Neuronal stem cell (in vitro differentiated cells): ENCODE results near the gene HEPACAM.

Source experiments
- DNase-seq: peaks from one replicate; pipeline ENCODE4 v3.0.0-alpha.2; 2013; ENCODE audit warnings: low spot score
- H2AFZ ChIP-seq: one replicate; pipeline ENCODE4 v1.6.1; 2013; ENCODE audit warnings: mild to moderate bottlenecking, low read length, inconsistent platforms
- H2AK5ac ChIP-seq: 2 replicates; pipeline ENCODE4 v1.6.1; 2013; ENCODE audit warnings: low read depth, mild to moderate bottlenecking, inconsistent platforms, low read length, moderate library complexity, mixed read lengths
- H2BK120ac ChIP-seq: 2 replicates; pipeline ENCODE4 v1.6.1; 2013; ENCODE audit warnings: low read depth, mild to moderate bottlenecking, inconsistent platforms, low read length, moderate library complexity, mixed read lengths
- H2BK12ac ChIP-seq: one replicate; pipeline ENCODE4 v1.6.1; 2013; ENCODE audit warnings: low read length, inconsistent platforms
- H2BK15ac ChIP-seq: 2 replicates; pipeline ENCODE4 v1.6.1; 2013; ENCODE audit warnings: mild to moderate bottlenecking, low read length, inconsistent platforms, mixed read lengths
- H2BK5ac ChIP-seq: one replicate; pipeline ENCODE4 v1.6.1; 2013; ENCODE audit warnings: inconsistent platforms, mild to moderate bottlenecking, low read length, moderate library complexity
- H3K14ac ChIP-seq: one replicate; pipeline ENCODE4 v1.6.1; 2013; ENCODE audit warnings: low read length, inconsistent platforms
- H3K18ac ChIP-seq: 2 replicates; pipeline ENCODE4 v1.6.1; 2013; ENCODE audit warnings: low read length, inconsistent platforms
- H3K23ac ChIP-seq: 2 replicates; pipeline ENCODE4 v1.6.1; 2013; ENCODE audit warnings: low read depth, mild to moderate bottlenecking, mixed read lengths, low read length, inconsistent platforms; ENCODE audit not compliant: poor library complexity
- H3K27ac ChIP-seq: replicated peaks from 3 replicates; pipeline ENCODE4 v1.5.1; 2013; ENCODE audit warnings: low read length, inconsistent platforms
- H3K27me3 ChIP-seq, 3 experiments: 2 replicates each; pipeline ENCODE4 v1.6.1; 2013; ENCODE audit warnings: low read length in 3 of 3, mild to moderate bottlenecking in 2 of 3, inconsistent platforms in 1 of 3, low read depth in 1 of 3, mixed read lengths in 1 of 3, moderate library complexity in 1 of 3; ENCODE audit not compliant: control insufficient read depth in 3 of 3, insufficient read depth in 3 of 3
- H3K36me3 ChIP-seq, 2 donors: replicated peaks in 1 of 2; 2 replicates each; pipeline ENCODE4 v1.6.1; 2013; ENCODE audit warnings: low read length in 2 of 2; ENCODE audit not compliant: control insufficient read depth in 2 of 2, insufficient read depth in 2 of 2
- H3K4ac ChIP-seq: 2 replicates; pipeline ENCODE4 v1.6.1; 2013; ENCODE audit warnings: inconsistent platforms, mild to moderate bottlenecking, low read length, moderate library complexity
- H3K4me1 ChIP-seq, 2 donors: 1 replicate in 1 of 2; 2 replicates in 1 of 2; pipeline ENCODE4 v1.6.1; 2013; ENCODE audit warnings: low read length in 2 of 2, low read depth in 1 of 2; ENCODE audit not compliant: control insufficient read depth in 2 of 2, insufficient read depth in 1 of 2
- H3K4me2 ChIP-seq: one replicate; pipeline ENCODE4 v1.6.1; 2013; ENCODE audit warnings: mild to moderate bottlenecking, low read length, inconsistent platforms; ENCODE audit not compliant: insufficient read depth, poor library complexity, severe bottlenecking
- H3K4me3 ChIP-seq, 2 donors: 2 replicates each; pipeline ENCODE4 v1.5.1; 2013; ENCODE audit warnings: low read length in 2 of 2, mild to moderate bottlenecking in 2 of 2, inconsistent platforms in 1 of 2, moderate library complexity in 1 of 2
- H3K79me1 ChIP-seq: one replicate; pipeline ENCODE4 v1.6.1; 2013; ENCODE audit warnings: low read depth, mild to moderate bottlenecking, inconsistent platforms, low read length, moderate library complexity
- H3K9ac ChIP-seq: one replicate; pipeline ENCODE4 v1.6.1; 2013; ENCODE audit warnings: mild to moderate bottlenecking, low read depth, low read length, inconsistent platforms; ENCODE audit not compliant: poor library complexity
- H3K9me3 ChIP-seq, 2 donors: replicated peaks in 1 of 2; 2 replicates each; pipeline versions ENCODE3 to v1.6.1; 2013; ENCODE audit warnings: low read length in 2 of 2, mild to moderate bottlenecking in 2 of 2, inconsistent platforms in 1 of 2, low read depth in 1 of 2, mixed read lengths in 1 of 2, moderate library complexity in 1 of 2; ENCODE audit not compliant: control insufficient read depth in 2 of 2, insufficient read depth in 1 of 2
- H4K8ac ChIP-seq: one replicate; pipeline ENCODE4 v1.6.1; 2013; ENCODE audit warnings: low read depth, mild to moderate bottlenecking, inconsistent platforms, low read length, moderate library complexity
- H4K91ac ChIP-seq: one replicate; pipeline ENCODE4 v1.6.1; 2013; ENCODE audit warnings: low read length, low read depth, mild to moderate bottlenecking, inconsistent platforms; ENCODE audit not compliant: poor library complexity
- WGBS, 2 donors: extraction: QIAGEN DNeasy Blood & Tissue Kit; methylation state at CpG; one replicate each; pipeline ENCODE4 v1.1.7; 2013; ENCODE audit warnings: missing lambda C conversion rate in 2 of 2, mixed read lengths in 1 of 2; ENCODE audit not compliant: insufficient read length in 2 of 2, insufficient replicate concordance in 1 of 2; ENCODE audit errors: extremely low coverage in 2 of 2; 5-methylcytosine and 5-hydroxymethylcytosine counted together

Gene HEPACAM

GRCh38 chr11:124950601-124951330, 14.9 kb upstream of the HEPACAM start:
- Histone ChIP-seq H2BK120ac (no peak overlapping the region), H2BK5ac (no peak overlapping the region), H2AK5ac (no peak overlapping the region), H3K14ac (no peak overlapping the region), H3K23ac (no peak overlapping the region), H3K9ac (no peak overlapping the region), H3K36me3 (no peaks in the 10 kb centered on the region), H3K4ac (no peak overlapping the region), H3K9me3 (no peaks in the 10 kb centered on the region), H2BK15ac (no peak overlapping the region), H2BK12ac (no peak overlapping the region), H2AFZ (no peak overlapping the region), H3K4me3 (no peak overlapping the region), H3K79me1 (no peaks in the 10 kb centered on the region), H4K8ac (no peak overlapping the region), H3K27ac (no peak overlapping the region), H3K4me1 (peaks cover 5% of the 10 kb centered on the region in 2 donors), H3K4me2 (no peak overlapping the region), H3K27me3 (no peaks in the 10 kb centered on the region), H4K91ac (no peak overlapping the region), H3K18ac (no peak overlapping the region)
- no peak for DNase-seq

- WGBS, 2 donors, result no CpG with 5 or more reads among the region's 2 CpGs
- H3K27me3 ChIP-seq, result no peaks in the 10 kb centered on the region
Measured at GRCh38 chr11:124946735-124947141, 10.9 kb upstream of the HEPACAM start.

GRCh38 chr11:124945826-124946225, 10.0 kb upstream of the HEPACAM start:
- no peak overlapping the region for H3K9ac ChIP-seq
- H3K36me3 ChIP-seq, result no peaks in the 10 kb centered on the region
- no peak for DNase-seq
- H3K27me3 ChIP-seq, result no peaks in the 10 kb centered on the region
- no peak overlapping the region for H2BK120ac ChIP-seq
- no peak overlapping the region for H3K4me2 ChIP-seq
- H3K9me3 ChIP-seq, result no peaks in the 10 kb centered on the region
- no peak overlapping the region for H2AFZ ChIP-seq
- peaks cover 6 to 11% of the 10 kb centered on the region in 2 donors for H3K4me1 ChIP-seq
- H4K8ac ChIP-seq, result no peak overlapping the region
- no peak overlapping the region for H3K4me3 ChIP-seq
- no peak overlapping the region for H3K4ac ChIP-seq
- no peak overlapping the region for H2BK15ac ChIP-seq
- no peak overlapping the region for H3K14ac ChIP-seq
- H4K91ac ChIP-seq, result no peak overlapping the region
- no CpG with 5 or more reads among the region's 6 CpGs for WGBS, 2 donors
- no peak overlapping the region for H2AK5ac ChIP-seq
- H2BK12ac ChIP-seq, result no peak overlapping the region
- no peak overlapping the region for H3K18ac ChIP-seq
- H2BK5ac ChIP-seq, result no peak overlapping the region
- no peak overlapping the region for H3K27ac ChIP-seq
- no peaks in the 10 kb centered on the region for H3K79me1 ChIP-seq
- H3K23ac ChIP-seq, result no peak overlapping the region

More at GRCh38 chr11:124946735-124947141, 10.9 kb upstream of the HEPACAM start:
- Histone ChIP-seq H3K36me3 (no peaks in the 10 kb centered on the region), H3K4me3 (no peak overlapping the region), H2BK15ac (no peak overlapping the region), H3K79me1 (no peaks in the 10 kb centered on the region), H3K9ac (no peak overlapping the region), H3K14ac (no peak overlapping the region), H3K4me1 (peaks cover 6 to 11% of the 10 kb centered on the region in 2 donors), H3K18ac (no peak overlapping the region), H3K4ac (no peak overlapping the region), H2BK5ac (no peak overlapping the region), H2BK12ac (no peak overlapping the region), H2AFZ (no peak overlapping the region), H3K27ac (no peak overlapping the region), H3K23ac (no peak overlapping the region), H2BK120ac (no peak overlapping the region), H4K8ac (no peak overlapping the region), H3K9me3 (no peaks in the 10 kb centered on the region), H2AK5ac (no peak overlapping the region), H4K91ac (no peak overlapping the region), H3K4me2 (no peak overlapping the region)
- DNase-seq, result no peak

GRCh38 chr11:124944565-124944964, 8.7 kb upstream of the HEPACAM start:
- no peaks in the 10 kb centered on the region for H3K27me3 ChIP-seq
- no peaks in the 10 kb centered on the region for H3K36me3 ChIP-seq
- no peak overlapping the region for H4K8ac ChIP-seq
- no peak overlapping the region for H2BK5ac ChIP-seq
- no peak overlapping the region for H3K9ac ChIP-seq
- H3K4me2 ChIP-seq, result no peak overlapping the region
- H3K4ac ChIP-seq, result no peak overlapping the region
- no CpG with 5 or more reads among the region's 3 CpGs for WGBS, 2 donors
- H3K79me1 ChIP-seq, result no peaks in the 10 kb centered on the region
- no peaks in the 10 kb centered on the region for H3K9me3 ChIP-seq
- H3K14ac ChIP-seq, result no peak overlapping the region
- H3K27ac ChIP-seq, result no peak overlapping the region
- H2AK5ac ChIP-seq, result no peak overlapping the region
- H2AFZ ChIP-seq, result no peak overlapping the region
- no peak overlapping the region for H3K23ac ChIP-seq
- no peak overlapping the region for H4K91ac ChIP-seq
- no peak overlapping the region for H2BK12ac ChIP-seq
- H2BK15ac ChIP-seq, result no peak overlapping the region
- H3K18ac ChIP-seq, result no peak overlapping the region
- no peak overlapping the region for H2BK120ac ChIP-seq
- no peak for DNase-seq
- H3K4me1 ChIP-seq, result peaks cover 6 to 11% of the 10 kb centered on the region in 2 donors
- H3K4me3 ChIP-seq, result no peak overlapping the region
